Colonic mucosa (tissue), 4 donors: Measurements from ENCODE around the gene TMEM130. TPM values are rescaled to one million over a fixed set of nuclear protein-coding genes. Genes with fewer than 3 reads are reported as not detected.

ENCODE experiments used
- DNase-seq: peaks from one replicate; pipeline ENCODE4 v3.0.0-alpha.2; 2020
- H3K27ac ChIP-seq: fragments of 200-600 bp; one replicate; pipeline ENCODE4 v1.8.0; 2021
- H3K27me3 ChIP-seq: fragments of 200-600 bp; one replicate; pipeline ENCODE4 v1.8.0; 2021
- H3K36me3 ChIP-seq: fragments of 200-600 bp; one replicate; pipeline ENCODE4 v1.8.0; 2021
- H3K4me1 ChIP-seq: fragments of 200-600 bp; one replicate; pipeline ENCODE4 v1.8.0; 2021; ENCODE audit warnings: mild to moderate bottlenecking
- H3K4me3 ChIP-seq: fragments of 200-600 bp; one replicate; pipeline ENCODE4 v1.8.0; 2021
- H3K9ac ChIP-seq, 2 donors: one replicate each; pipeline ENCODE4 v1.7.0; 2013; ENCODE audit warnings: control low read depth in 2 of 2, low read depth in 2 of 2, low read length in 2 of 2
- H3K9me3 ChIP-seq: fragments of 200-600 bp; one replicate; pipeline ENCODE4 v1.8.0; 2021
- intact Hi-C: fragments of 100-400 bp; cut with DNase I; formaldehyde crosslinking; loops from one replicate; pipeline ENCODE4 v1.14.1; 2022
- total RNA-seq, 2 donors: library from RNA; stranded (reverse); fragmentation: NEBNext Ultra II Directional in 1 of 2; extraction: Animal tissue kit (Norgen Biotek cat#: 25700) in 1 of 2; gene quantifications; one replicate each; pipeline ENCODE4 v1.2.1, GENCODE V29; 2021
- TF ChIP-seq, protein P1 (sequence below): fragments of 200-600 bp; IDR thresholded peaks from one replicate; pipeline ENCODE4 v1.8.0; 2022; ENCODE audit warnings: antibody characterized with exemption, mild to moderate bottlenecking
- donor health status: healthy.
- donor health status: DM: no; HTN: no; CAD: no.
- donor health status: DM: no; HTN: no; CAD: no.

Gene TMEM130
- total RNA-seq, 2 donors from 2014 or later, result 0.12 to 1.5 TPM

DNA sequence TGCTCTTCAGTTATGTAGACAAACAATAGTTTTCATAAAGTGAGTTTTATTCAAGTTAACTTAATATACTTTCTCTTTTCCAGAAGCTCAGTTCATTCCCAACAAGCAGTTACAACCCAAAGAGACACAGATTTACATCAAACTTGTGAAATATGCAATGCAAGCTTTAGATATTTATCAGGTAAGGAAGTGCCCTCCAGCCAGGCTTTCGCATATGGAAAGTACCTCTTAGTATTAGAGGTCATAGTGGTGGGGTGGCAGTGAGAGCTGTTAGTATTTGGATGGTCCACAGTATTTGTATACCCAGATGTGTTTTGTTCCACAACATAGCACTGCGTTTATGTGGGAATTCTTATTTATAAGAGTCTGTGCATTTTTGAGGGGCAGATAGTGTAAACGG, 40.6 kb upstream of the TMEM130 start:
- H3K27me3 ChIP-seq, result no peaks in the 10 kb centered on the region
- no peak overlapping the region for H3K27ac ChIP-seq
- no peaks in the 10 kb centered on the region for H3K9me3 ChIP-seq
- H3K4me1 ChIP-seq, result no peaks in the 10 kb centered on the region
- no peak overlapping the region for H3K9ac ChIP-seq
- peaks cover 9% of the 10 kb centered on the region for H3K36me3 ChIP-seq
- TF ChIP-seq, protein P1, sequence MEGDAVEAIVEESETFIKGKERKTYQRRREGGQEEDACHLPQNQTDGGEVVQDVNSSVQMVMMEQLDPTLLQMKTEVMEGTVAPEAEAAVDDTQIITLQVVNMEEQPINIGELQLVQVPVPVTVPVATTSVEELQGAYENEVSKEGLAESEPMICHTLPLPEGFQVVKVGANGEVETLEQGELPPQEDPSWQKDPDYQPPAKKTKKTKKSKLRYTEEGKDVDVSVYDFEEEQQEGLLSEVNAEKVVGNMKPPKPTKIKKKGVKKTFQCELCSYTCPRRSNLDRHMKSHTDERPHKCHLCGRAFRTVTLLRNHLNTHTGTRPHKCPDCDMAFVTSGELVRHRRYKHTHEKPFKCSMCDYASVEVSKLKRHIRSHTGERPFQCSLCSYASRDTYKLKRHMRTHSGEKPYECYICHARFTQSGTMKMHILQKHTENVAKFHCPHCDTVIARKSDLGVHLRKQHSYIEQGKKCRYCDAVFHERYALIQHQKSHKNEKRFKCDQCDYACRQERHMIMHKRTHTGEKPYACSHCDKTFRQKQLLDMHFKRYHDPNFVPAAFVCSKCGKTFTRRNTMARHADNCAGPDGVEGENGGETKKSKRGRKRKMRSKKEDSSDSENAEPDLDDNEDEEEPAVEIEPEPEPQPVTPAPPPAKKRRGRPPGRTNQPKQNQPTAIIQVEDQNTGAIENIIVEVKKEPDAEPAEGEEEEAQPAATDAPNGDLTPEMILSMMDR, result no peak
- DNase-seq, result no peak
- intact Hi-C loops, result no loop called here
- no peak overlapping the region for H3K4me3 ChIP-seq

DNA sequence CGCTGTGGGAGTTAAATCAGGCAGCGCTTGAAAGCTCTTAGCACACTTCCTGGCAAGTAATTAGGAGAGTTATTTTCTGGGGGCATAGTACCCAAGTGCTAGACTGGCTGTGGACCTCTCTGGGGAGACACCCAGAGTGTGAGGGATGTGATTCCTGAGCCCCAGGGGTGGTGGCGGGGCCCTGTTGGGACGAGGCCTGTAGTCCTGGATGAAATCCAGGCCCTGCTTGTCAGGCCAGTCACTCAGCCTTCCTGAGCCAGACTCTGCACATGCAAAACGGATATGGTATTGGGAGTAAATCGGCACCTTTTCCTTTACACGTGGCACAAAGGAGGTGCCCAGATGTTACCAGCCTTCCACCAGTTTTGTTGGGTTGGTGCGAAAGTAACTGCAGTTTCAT, 39.7 kb upstream of the TMEM130 start:
- TF ChIP-seq, protein P1, result no peak
- DNase-seq, result no peak
- H3K27ac ChIP-seq, result no peak overlapping the region
- H3K4me3 ChIP-seq, result no peak overlapping the region
- H3K27me3 ChIP-seq, result no peaks in the 10 kb centered on the region
- intact Hi-C loops, result no loop called here
- H3K9me3 ChIP-seq, result no peaks in the 10 kb centered on the region
- no peak overlapping the region for H3K9ac ChIP-seq
- H3K36me3 ChIP-seq, result peaks cover 18% of the 10 kb centered on the region
- no peaks in the 10 kb centered on the region for H3K4me1 ChIP-seq

DNA sequence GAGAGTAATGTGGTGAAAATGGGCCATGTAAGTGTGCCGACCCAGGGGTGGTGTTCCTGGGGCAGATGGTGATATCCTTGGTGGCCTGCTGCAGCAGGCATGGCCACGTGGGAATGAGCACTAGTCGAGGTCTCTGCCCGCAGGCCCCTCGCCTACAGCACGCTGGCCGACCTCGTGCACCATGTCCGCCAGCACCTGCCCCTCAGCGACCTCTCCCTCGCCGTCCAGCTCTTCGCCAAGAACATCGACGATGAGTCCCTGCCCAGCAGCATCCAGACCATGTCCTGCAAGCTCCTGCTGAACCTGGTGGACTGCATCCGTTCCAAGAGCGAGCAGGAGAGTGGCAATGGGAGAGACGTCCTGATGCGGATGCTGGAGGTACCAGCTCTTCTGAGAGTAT, 38.8 kb upstream of the TMEM130 start:
- H3K4me3 ChIP-seq, result no peak overlapping the region
- H3K27ac ChIP-seq, result no peak overlapping the region
- TF ChIP-seq, protein P1, result no peak
- no peaks in the 10 kb centered on the region for H3K27me3 ChIP-seq
- peaks cover 23% of the 10 kb centered on the region for H3K36me3 ChIP-seq
- no peaks in the 10 kb centered on the region for H3K9me3 ChIP-seq
- no peak for DNase-seq
- intact Hi-C loops, result no loop called here
- H3K4me1 ChIP-seq, result no peaks in the 10 kb centered on the region
- no peak overlapping the region for H3K9ac ChIP-seq

DNA sequence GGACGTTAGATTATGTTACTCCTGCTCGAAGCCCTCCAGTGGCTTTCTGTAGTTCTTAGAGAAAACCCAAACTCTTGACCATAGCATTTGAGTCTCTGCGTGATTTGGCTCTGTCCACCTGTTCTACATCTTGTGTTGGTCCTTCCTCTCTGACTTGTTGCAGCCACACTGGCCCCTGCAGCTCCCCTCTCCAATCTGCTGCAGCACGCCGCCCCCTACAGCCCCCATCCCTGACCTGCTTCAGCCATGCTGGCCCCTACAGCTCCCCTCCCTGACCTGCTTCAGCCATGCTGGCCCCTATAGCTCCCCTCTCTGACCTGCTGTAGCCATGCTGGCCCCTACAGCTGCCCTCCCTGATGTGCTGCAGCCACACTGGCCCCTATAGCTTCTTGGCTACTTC, 37.8 kb upstream of the TMEM130 start:
- no peaks in the 10 kb centered on the region for H3K9me3 ChIP-seq
- peaks cover 28% of the 10 kb centered on the region for H3K36me3 ChIP-seq
- intact Hi-C loops, result no loop called here
- H3K4me1 ChIP-seq, result no peaks in the 10 kb centered on the region
- no peak overlapping the region for H3K27ac ChIP-seq
- TF ChIP-seq, protein P1, result no peak
- no peak for DNase-seq
- H3K27me3 ChIP-seq, result no peaks in the 10 kb centered on the region
- no peak overlapping the region for H3K9ac ChIP-seq
- no peak overlapping the region for H3K4me3 ChIP-seq

DNA sequence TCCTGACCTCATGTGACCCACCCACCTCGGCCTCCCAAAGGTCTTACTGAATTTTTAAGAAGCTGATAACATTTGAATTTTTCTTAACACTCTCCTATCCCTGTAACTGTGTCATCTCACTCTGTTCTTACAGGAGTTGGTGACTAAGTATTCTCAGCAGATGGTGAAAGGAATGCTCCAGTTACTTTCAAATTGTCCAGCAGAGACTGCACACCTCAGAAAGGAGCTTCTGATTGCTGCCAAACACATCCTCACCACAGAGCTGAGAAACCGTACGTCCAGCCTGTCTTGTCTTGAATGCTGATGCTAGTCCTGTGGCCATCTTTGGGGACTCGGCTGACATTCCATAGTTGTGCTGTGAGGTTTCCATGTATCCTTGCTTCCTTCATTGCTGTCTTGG, 33.4 kb upstream of the TMEM130 start:
- intact Hi-C loops, result loop anchor here (5.0 kb wide), 1 partner anchor 34 kb away; no protein-coding TSS in a partner anchor
- DNase-seq, result no peak
- no peak overlapping the region for H3K4me3 ChIP-seq
- H3K27me3 ChIP-seq, result no peaks in the 10 kb centered on the region
- peaks cover 31% of the 10 kb centered on the region for H3K36me3 ChIP-seq
- H3K9ac ChIP-seq, result no peak overlapping the region
- H3K27ac ChIP-seq, result no peak overlapping the region
- TF ChIP-seq, protein P1, result no peak
- no peaks in the 10 kb centered on the region for H3K4me1 ChIP-seq
- H3K9me3 ChIP-seq, result no peaks in the 10 kb centered on the region
